ENCODE measurements around the gene TNFAIP1.

Gene TNFAIP1

GRCh38 chr17:28388106-28388505 lies 52.5 kb downstream of the TNFAIP1 start:
- intact Hi-C loops (cut with DNase I), result no loop called here
- DNase-seq, result peak in 1 of 42 donors; percentile 10

DNA sequence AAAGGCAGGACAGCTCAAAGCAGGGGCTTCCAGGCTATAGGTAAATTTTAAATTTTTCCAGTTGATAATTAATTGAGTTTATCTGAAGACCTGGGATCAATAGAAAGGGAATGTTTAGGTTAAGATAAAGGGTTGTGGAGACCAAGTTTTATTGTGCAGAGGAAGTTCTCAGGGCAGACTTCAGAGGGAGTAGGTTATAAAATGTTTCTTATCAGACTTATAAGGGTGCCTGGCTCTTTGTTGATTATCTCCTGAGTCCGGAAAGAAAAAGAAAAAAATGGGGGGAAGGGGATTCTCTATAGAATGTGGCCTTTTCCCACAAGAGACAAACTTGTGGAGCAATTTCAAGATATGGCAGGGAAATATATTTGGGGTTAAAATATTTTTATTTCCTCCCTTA lies 54.6 kb downstream of the TNFAIP1 start:
- no peak for DNase-seq
- intact Hi-C loops (cut with DNase I), result no loop called here

DNA sequence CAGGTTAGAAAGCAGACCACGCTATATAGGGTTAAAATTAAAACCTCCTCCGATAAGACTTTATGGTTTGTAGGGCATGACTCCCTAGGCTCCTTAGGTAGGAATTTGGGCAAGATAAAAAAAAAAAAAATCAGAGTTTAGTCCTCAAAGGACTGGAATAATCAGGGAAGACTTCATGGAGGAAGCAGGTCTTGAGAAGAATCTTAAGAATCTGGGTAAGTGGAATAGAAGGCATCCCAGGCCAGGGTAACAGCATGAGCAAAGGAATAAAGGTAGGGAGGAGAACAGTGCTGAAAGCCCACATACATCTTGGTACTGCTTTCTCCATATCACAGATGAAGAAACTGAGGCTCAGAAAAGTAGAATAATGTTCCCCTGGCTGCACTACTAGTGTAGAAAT lies 55.0 kb downstream of the TNFAIP1 start:
- intact Hi-C loops (cut with DNase I), result no loop called here
- DNase-seq, result no peak

GRCh38 chr17:28390984-28391383 lies 55.4 kb downstream of the TNFAIP1 start:
- intact Hi-C loops (cut with DNase I), result no loop called here
- no peak for DNase-seq

GRCh38 chr17:28391401-28391800 lies 55.8 kb downstream of the TNFAIP1 start:
- intact Hi-C loops (cut with DNase I), result no loop called here
- no peak for DNase-seq

DNA sequence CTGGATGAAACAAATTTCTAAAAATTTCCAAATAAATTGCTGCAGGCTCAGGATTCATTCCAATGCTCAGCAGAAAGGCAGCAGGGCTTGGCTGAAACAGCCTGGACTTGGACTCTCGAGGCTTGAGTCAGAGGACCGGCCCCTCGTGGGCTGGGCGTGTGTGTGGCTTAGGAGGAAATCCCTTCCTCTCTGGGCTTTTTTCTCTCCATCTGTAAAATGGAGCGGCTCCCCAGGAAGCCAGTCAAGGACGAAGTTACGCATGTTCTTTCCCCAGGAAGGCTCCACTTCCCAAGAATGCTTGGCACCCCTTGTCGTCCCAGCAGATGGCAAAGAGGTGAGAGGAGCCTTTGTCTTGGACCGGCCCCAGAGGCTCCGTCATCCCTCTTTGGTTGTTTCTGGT lies 56.9 kb downstream of the TNFAIP1 start:
- intact Hi-C loops (cut with DNase I), result no loop called here
- no peak for DNase-seq

GRCh38 chr17:28394337-28395116 lies 59.0 kb downstream of the TNFAIP1 start:
- intact Hi-C loops (cut with DNase I), result no loop called here
- no peak for DNase-seq

- intact Hi-C loops (cut with DNase I), result no loop called here
Measured at GRCh38 chr17:28395426-28395825, 59.9 kb downstream of the TNFAIP1 start.

GRCh38 chr17:28395968-28396367 lies 60.4 kb downstream of the TNFAIP1 start:
- DNase-seq, result no peak
- intact Hi-C loops (cut with DNase I), result no loop called here

More at GRCh38 chr17:28395426-28395825, 59.9 kb downstream of the TNFAIP1 start:
- DNase-seq, result no peak

Data from head of caudate nucleus (tissue), 42 donors.